GM23248 (cell line): ENCODE data around the gene C10orf90.

Experiments used
- EZH2 ChIP-seq: fragments of 200-600 bp; sonication (generic); IDR thresholded peaks from 2 replicates; pipeline ENCODE4 v1.6.1; 2018; ENCODE audit warnings: antibody characterized with exemption, mild to moderate bottlenecking; ENCODE audit not compliant: insufficient read depth, poor library complexity, severe bottlenecking
- EZH2phosphoT487 ChIP-seq: fragments of 200-600 bp; sonication (generic); IDR thresholded peaks from 2 replicates; pipeline ENCODE4 v1.6.1; 2018; ENCODE audit warnings: antibody characterized with exemption, moderate library complexity, mild to moderate bottlenecking, low read depth; ENCODE audit not compliant: insufficient read depth

DNA sequence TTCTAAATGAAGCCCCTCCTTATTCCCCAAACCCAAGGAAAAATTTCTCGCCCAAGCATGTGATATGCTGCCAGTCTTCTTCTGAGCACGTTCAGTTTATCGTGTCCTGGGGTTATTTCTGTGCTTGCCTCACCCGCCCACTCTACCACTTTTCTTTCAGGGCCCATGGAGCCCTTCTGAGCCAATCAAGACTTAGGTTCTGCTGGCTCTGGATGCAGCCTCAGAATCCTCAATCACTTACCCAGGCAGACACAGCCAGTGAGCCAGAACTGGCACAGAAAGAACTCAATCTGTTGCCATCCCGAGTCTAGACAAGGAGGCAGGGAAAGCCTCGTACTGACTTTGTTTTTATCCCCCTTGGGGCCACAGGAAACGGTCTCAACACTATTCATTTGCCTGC is 34.2 kb upstream of the C10orf90 start:
- TF ChIP-seq EZH2 (no peak), EZH2phosphoT487 (no peak)
